RWPE2 (cell line): Measurements from ENCODE around the gene ACD.

Source experiments
- ATAC-seq: fragments of 200-7000 bp; cut with Tn5 transposase; 3 replicates; pipeline ENCODE4 v1.9.1; 2021; ENCODE audit warnings: low read depth
- DNase-seq: peaks from one replicate; pipeline ENCODE4 v3.0.0-alpha.2; 2020; ENCODE audit warnings: low spot score
- H3K27ac ChIP-seq: fragments of 450-650 bp; 2 replicates; pipeline ENCODE4 v1.5.1; 2017; ENCODE audit warnings: mild to moderate bottlenecking; ENCODE audit not compliant: poor library complexity, severe bottlenecking
- H3K27me3 ChIP-seq: fragments of 250-450 bp; sonication (Bioruptor Pico); 2 replicates; pipeline ENCODE4 v1.5.1; 2021; ENCODE audit warnings: mild to moderate bottlenecking, moderate library complexity; ENCODE audit not compliant: insufficient read depth, poor library complexity, severe bottlenecking
- H3K36me3 ChIP-seq: fragments of 250-450 bp; sonication (Bioruptor Pico); 2 replicates; pipeline ENCODE4 v1.5.1; 2020; ENCODE audit warnings: low read depth, mild to moderate bottlenecking, moderate library complexity
- H3K4me1 ChIP-seq: fragments of 250-450 bp; sonication (Bioruptor Pico); 2 replicates; pipeline ENCODE4 v1.5.1; 2021; ENCODE audit warnings: mild to moderate bottlenecking, moderate library complexity; ENCODE audit not compliant: insufficient read depth, poor library complexity, severe bottlenecking
- H3K4me3 ChIP-seq: fragments of 250-450 bp; sonication (Bioruptor Pico); 2 replicates; pipeline ENCODE4 v1.5.1; 2021; ENCODE audit warnings: mild to moderate bottlenecking, moderate library complexity; ENCODE audit not compliant: severe bottlenecking
- H3K9me3 ChIP-seq: fragments of 250-450 bp; sonication (Bioruptor Pico); 2 replicates; pipeline ENCODE4 v1.5.1; 2021; ENCODE audit warnings: mild to moderate bottlenecking, moderate library complexity; ENCODE audit not compliant: severe bottlenecking
- TF ChIP-seq, protein P1 (sequence below): fragments of 450-650 bp; IDR thresholded peaks from one replicate; pipeline ENCODE4 v1.5.1; 2017; ENCODE audit warnings: mild to moderate bottlenecking, moderate library complexity; ENCODE audit not compliant: poor library complexity, severe bottlenecking

Gene ACD

DNA sequence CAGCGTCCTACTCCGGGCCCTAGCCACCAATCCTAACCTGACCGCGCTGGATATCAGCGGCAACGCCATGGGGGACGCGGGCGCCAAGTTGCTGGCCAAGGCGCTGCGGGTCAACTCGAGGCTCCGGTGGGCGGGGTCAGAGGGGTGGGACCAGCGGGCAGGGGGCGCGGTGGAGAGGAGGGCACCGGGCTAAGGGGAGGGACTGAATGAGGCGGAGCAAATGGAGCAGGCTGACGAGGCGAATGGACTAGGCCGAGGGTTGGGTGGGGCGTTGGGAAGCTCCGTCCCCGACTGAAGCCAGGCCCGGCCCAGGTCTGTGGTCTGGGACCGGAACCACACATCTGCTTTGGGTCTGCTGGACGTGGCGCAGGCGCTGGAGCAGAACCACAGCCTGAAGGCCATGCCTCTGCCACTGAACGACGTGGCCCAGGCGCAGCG, 10.5 kb downstream of the ACD start:
- peaks cover 87% of the 10 kb centered on the region for H3K27me3 ChIP-seq
- DNase-seq = no peak
- H3K9me3 ChIP-seq = no peaks in the 10 kb centered on the region

DNA sequence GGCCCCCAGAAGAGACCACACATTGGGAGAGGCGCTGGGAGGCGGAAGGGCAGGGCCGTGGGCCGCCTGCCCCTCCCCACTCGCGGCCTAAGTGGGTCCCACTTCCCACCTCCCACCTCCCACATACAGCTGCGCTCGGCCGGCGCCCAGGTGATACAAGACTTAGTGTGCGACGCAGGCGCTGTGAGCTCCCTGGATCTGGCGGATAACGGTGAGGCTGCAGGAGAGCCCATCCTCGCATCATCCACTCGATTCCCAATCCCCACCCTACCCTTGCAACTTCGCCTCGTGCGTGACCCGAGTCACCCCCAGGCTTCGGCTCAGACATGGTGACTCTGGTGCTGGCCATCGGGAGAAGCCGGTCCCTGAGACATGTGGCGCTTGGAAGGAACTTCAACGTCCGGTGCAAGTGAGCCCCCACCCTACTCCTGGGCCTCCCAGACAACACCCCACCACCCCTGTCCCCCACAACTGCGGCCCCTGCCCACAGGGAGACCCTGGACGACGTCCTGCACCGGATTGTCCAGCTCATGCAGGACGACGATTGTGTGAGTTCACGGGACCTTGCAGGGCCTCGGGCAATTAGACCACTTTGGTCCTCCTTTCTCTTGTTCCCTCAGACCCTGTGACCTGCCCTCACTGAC, 11.2 kb downstream of the ACD start:
- H3K4me3 ChIP-seq = no peak overlapping the region
- peaks cover 82% of the 10 kb centered on the region for H3K27me3 ChIP-seq
- H3K27ac ChIP-seq = no peak overlapping the region
- H3K4me1 ChIP-seq = no peaks in the 10 kb centered on the region
- TF ChIP-seq, protein P1, sequence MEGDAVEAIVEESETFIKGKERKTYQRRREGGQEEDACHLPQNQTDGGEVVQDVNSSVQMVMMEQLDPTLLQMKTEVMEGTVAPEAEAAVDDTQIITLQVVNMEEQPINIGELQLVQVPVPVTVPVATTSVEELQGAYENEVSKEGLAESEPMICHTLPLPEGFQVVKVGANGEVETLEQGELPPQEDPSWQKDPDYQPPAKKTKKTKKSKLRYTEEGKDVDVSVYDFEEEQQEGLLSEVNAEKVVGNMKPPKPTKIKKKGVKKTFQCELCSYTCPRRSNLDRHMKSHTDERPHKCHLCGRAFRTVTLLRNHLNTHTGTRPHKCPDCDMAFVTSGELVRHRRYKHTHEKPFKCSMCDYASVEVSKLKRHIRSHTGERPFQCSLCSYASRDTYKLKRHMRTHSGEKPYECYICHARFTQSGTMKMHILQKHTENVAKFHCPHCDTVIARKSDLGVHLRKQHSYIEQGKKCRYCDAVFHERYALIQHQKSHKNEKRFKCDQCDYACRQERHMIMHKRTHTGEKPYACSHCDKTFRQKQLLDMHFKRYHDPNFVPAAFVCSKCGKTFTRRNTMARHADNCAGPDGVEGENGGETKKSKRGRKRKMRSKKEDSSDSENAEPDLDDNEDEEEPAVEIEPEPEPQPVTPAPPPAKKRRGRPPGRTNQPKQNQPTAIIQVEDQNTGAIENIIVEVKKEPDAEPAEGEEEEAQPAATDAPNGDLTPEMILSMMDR = no peak
- no peaks in the 10 kb centered on the region for H3K36me3 ChIP-seq
- DNase-seq (no peak), ATAC-seq (no peak)
- no peaks in the 10 kb centered on the region for H3K9me3 ChIP-seq

More for the DNA sequence above, 10.5 kb downstream of the ACD start:
- Histone ChIP-seq H3K27ac (no peak overlapping the region), H3K36me3 (no peaks in the 10 kb centered on the region), H3K4me1 (no peaks in the 10 kb centered on the region), H3K4me3 (no peak overlapping the region)
- TF ChIP-seq, protein P1 = no peak
- ATAC-seq = no peak

DNA sequence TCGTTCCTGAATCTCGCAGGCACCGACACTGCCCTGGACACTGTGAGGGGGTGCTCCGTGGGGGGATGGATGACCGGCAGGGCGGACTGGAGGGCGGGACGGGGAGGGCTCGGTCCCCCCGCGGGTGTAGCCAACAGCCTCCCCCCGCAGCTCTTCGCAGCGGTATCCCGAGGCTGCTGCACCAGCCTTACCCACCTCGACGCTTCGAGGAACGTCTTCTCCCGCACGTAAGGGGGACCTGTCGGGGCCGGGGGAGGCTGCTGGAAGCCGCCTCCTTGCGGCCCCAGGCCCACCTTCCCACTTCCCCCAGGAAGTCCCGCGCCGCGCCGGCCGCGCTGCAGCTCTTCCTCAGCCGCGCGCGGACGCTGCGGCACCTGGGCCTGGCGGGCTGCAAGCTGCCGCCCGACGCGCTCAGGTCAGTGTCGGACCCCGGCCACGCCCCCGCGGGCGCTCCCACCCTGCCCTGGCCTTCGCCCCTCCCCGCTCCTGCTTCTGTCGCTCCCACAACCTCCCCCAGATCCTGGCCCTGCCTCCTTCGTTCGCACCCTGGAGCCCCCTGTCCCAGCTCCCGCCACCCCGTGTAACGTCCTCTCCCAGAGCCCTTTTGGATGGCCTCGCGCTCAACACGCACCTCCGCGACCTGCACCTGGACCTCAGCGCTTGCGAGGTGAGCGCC, 11.8 kb downstream of the ACD start:
- Histone ChIP-seq H3K36me3 (no peaks in the 10 kb centered on the region), H3K27me3 (peaks cover 75% of the 10 kb centered on the region), H3K4me1 (no peaks in the 10 kb centered on the region), H3K4me3 (no peak overlapping the region), H3K27ac (no peak overlapping the region), H3K9me3 (no peaks in the 10 kb centered on the region)
- no peak for DNase-seq
- no peak for ATAC-seq
- TF ChIP-seq, protein P1 = no peak

DNA sequence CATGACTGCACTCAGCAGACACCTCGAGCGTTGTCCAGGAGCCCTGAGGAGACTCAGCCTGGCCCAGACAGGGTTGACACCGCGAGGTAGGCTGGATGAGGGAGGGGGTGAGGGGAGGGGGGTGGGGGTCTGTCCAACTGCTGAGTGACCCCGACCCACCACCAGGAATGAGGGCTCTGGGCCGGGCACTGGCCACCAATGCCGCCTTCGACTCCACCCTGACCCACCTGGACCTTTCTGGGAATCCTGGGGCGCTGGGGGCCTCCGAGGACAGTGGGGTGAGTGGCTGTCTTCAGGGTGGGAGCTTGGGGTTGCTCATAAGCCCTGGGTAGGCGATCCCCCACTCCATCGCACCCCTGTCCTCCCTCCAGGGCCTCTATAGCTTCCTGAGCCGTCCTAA, 12.4 kb downstream of the ACD start:
- Histone ChIP-seq H3K4me3 (no peak overlapping the region), H3K36me3 (no peaks in the 10 kb centered on the region), H3K27me3 (peaks cover 73% of the 10 kb centered on the region), H3K27ac (no peak overlapping the region), H3K4me1 (no peaks in the 10 kb centered on the region), H3K9me3 (no peaks in the 10 kb centered on the region)
- ATAC-seq (no peak), DNase-seq (no peak)
- TF ChIP-seq, protein P1 = no peak
